ENCODE data around the gene XRRA1. TPM values are rescaled to one million over a fixed set of nuclear protein-coding genes. Genes with fewer than 3 reads are reported as not detected.
"Not testable (repeated sequence)": the region's sequence is repeated elsewhere in the genome, so short reads cannot be mapped to it uniquely, and the experiment has no call there.

XRRA1 gene
- polyA plus RNA-seq, 1 experiment: 7.0 TPM

GRCh38 chr11:74978041-74978440 is 29.1 kb upstream of the XRRA1 start:
- no peak for DNase-seq (ENCODE audit: low read depth, low spot score)
- TF ChIP-seq CTCF (IDR thresholded peaks at IDR 0.05; ENCODE audit: low read depth, low read length): no peak
- Histone ChIP-seq H3K4me3 (ENCODE audit: low read depth, low read length) (no peak overlapping the region), H3K27ac (ENCODE audit: low read depth, low read length) (no peak overlapping the region), H3K27me3 (ENCODE audit: control insufficient read depth, insufficient read depth, low read length) (no peaks in the 10 kb centered on the region), H3K9me3 (ENCODE audit: control insufficient read depth, insufficient read depth, low read length) (no peaks in the 10 kb centered on the region)
- CTCF ChIA-PET: interaction anchor here (0.6 to 1.7 kb wide), 2 partner anchors 53 to 276 kb away, joined by 3 to 4 read pairs; no protein-coding TSS in a partner anchor
- POLR2A ChIA-PET: interaction anchor here (0.9 kb wide), 1 partner anchor 10 kb away, joined by 4 read pairs; no protein-coding TSS in a partner anchor

GRCh38 chr11:74971424-74971823 is 22.5 kb upstream of the XRRA1 start:
- H3K4me3 ChIP-seq (ENCODE audit: low read depth, low read length): no peak overlapping the region
- CTCF ChIA-PET: interaction anchor here (1.2 to 1.3 kb wide), 2 partner anchors 51 to 234 kb away, joined by 3 read pairs; no protein-coding TSS in a partner anchor

DNA sequence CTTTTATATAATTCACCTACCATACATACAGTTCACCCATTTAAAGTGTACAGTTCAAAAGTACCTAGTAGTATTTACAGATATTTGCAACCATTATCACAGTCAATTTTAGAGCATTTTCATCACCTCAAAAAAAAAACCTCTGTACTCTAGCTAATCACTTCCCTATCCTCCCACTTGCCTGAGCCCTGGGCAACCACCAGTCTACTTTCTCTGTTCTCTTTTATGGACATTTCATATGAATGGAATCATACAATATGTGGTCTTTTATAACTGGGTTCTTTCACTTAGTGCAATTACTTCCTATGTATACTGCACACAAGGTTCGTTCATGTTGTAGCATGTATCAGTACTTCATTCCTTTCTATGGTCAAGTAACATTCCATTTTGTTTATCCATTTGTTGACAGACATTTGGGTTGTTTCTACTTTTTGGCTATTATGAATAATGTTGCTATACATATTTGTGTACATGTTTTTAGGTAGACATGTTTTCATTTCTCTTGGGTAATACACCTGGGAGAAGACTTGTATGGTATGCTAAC is 22.0 kb upstream of the XRRA1 start:
- CTCF ChIA-PET: interaction anchor here (1.3 kb wide), 1 partner anchor 234 kb away, joined by 3 read pairs; no protein-coding TSS in a partner anchor
- no peak overlapping the region for H3K4me3 ChIP-seq (ENCODE audit: low read depth, low read length)
- POLR2A ChIA-PET: no interaction called here
- DNase-seq (ENCODE audit: low read depth, low spot score): no peak
- H3K27ac ChIP-seq (ENCODE audit: low read depth, low read length): no peak overlapping the region
- no peak for TF ChIP-seq CTCF (IDR thresholded peaks at IDR 0.05; ENCODE audit: low read depth, low read length)
- H3K27me3 ChIP-seq (ENCODE audit: control insufficient read depth, insufficient read depth, low read length): no peaks in the 10 kb centered on the region
- H3K9me3 ChIP-seq (ENCODE audit: control insufficient read depth, insufficient read depth, low read length): no peaks in the 10 kb centered on the region

More at GRCh38 chr11:74971424-74971823, 22.5 kb upstream of the XRRA1 start:
- TF ChIP-seq CTCF (IDR thresholded peaks at IDR 0.05; ENCODE audit: low read depth, low read length): no peak
- Histone ChIP-seq H3K27me3 (ENCODE audit: control insufficient read depth, insufficient read depth, low read length) (no peaks in the 10 kb centered on the region), H3K9me3 (ENCODE audit: control insufficient read depth, insufficient read depth, low read length) (no peaks in the 10 kb centered on the region), H3K27ac (ENCODE audit: low read depth, low read length) (no peak overlapping the region)
- POLR2A ChIA-PET: no interaction called here
- DNase-seq (ENCODE audit: low read depth, low spot score): no peak

DNA sequence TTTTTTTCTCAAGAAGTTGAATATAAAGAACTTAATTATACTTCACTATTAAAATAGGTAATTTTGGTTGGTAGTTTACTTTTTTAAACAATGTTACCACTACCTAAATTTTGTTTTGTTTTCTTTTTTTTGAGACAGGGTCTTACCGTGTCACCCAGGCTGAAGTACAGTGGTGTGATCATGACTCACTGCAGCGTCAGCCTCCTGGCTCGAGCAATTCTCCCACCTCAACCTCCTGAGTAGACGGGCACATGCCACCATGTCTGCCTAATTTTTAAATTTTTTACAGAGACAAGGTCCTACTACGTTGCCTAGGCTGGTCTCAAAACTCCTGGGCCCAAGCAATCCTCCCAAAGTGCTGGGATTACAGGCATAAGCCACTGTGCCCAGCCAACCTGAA is 17.8 kb upstream of the XRRA1 start:
- ChIA-PET POLR2A (no interaction called here), CTCF (no interaction called here)
- Histone ChIP-seq H3K27me3 (ENCODE audit: control insufficient read depth, insufficient read depth, low read length) (no peaks in the 10 kb centered on the region), H3K27ac (ENCODE audit: low read depth, low read length) (no peak overlapping the region), H3K4me3 (ENCODE audit: low read depth, low read length) (no peak overlapping the region), H3K9me3 (ENCODE audit: control insufficient read depth, insufficient read depth, low read length) (no peaks in the 10 kb centered on the region)
- DNase-seq (ENCODE audit: low read depth, low spot score): no peak
- no peak for TF ChIP-seq CTCF (IDR thresholded peaks at IDR 0.05; ENCODE audit: low read depth, low read length)

DNA sequence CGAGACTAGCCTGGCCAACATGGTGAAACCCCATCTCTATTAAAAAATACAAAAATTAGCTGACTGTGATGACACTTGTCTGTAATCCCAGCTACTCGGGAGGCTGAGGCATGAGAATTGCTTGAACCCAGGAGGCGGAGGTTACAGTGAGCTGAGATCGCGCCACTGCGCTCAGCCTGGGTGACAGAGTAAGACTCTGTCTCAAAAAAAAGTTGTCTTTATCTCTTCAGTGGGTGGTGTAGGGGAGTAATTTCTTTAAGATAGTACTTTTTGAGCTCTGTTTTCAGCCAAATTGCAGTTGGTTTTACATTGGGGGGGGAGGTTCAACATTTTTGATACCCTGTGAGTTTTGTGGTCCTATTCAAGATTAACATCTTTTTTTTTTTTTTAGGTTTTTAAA is 11.2 kb upstream of the XRRA1 start:
- ChIA-PET POLR2A (interaction anchor here (0.7 to 1.2 kb wide), 2 partner anchors 11 to 53 kb away, joined by 3 to 6 read pairs; partner anchors contain the start of genes SPCS2 and XRRA1), CTCF (interaction anchor here (1.0 to 1.9 kb wide), 4 partner anchors 63 to 289 kb away, joined by 4 to 7 read pairs (median 4); no protein-coding TSS in a partner anchor)
- H3K9me3 ChIP-seq (ENCODE audit: control insufficient read depth, insufficient read depth, low read length); H3K27me3 ChIP-seq (ENCODE audit: control insufficient read depth, insufficient read depth, low read length); H3K4me3 ChIP-seq (ENCODE audit: low read depth, low read length); DNase-seq (ENCODE audit: low read depth, low spot score); H3K27ac ChIP-seq (ENCODE audit: low read depth, low read length): not testable (repeated sequence)
